Stomach smooth muscle (tissue), 2 donors: ENCODE results near the gene THAP3.
A peak's percentile ranks its signal among the peaks of the same experiment; 100 is the strongest.
"Not testable (repeated sequence)": the region's sequence is repeated elsewhere in the genome, so short reads cannot be mapped to it uniquely, and the experiment has no call there.

Experiments used
- H3K27ac ChIP-seq: one replicate; pipeline ENCODE4 v1.7.0; 2013; ENCODE audit warnings: mild to moderate bottlenecking, low read length, inconsistent platforms
- H3K27me3 ChIP-seq, 2 donors: one replicate each; pipeline ENCODE4 v1.7.0; 2013; ENCODE audit warnings: low read length in 2 of 2; ENCODE audit not compliant: insufficient read depth in 2 of 2, control insufficient read depth in 1 of 2
- H3K36me3 ChIP-seq, 2 donors: one replicate each; pipeline ENCODE4 v1.7.0; 2013; ENCODE audit warnings: low read length in 2 of 2; ENCODE audit not compliant: control insufficient read depth in 2 of 2, insufficient read depth in 2 of 2
- H3K4me1 ChIP-seq: one replicate; pipeline ENCODE4 v1.7.0; 2013; ENCODE audit warnings: low read length; ENCODE audit not compliant: control insufficient read depth, insufficient read depth
- H3K4me3 ChIP-seq, 2 donors: one replicate each; pipeline ENCODE4 v1.7.0; 2013; ENCODE audit warnings: low read length in 2 of 2
- H3K9ac ChIP-seq, 2 donors: one replicate each; pipeline ENCODE4 v1.7.0; 2013; ENCODE audit warnings: low read length in 2 of 2, mild to moderate bottlenecking in 1 of 2
- H3K9me3 ChIP-seq, 2 donors: one replicate each; pipeline ENCODE4 v1.7.0; 2013; ENCODE audit warnings: low read length in 2 of 2; ENCODE audit not compliant: control insufficient read depth in 2 of 2
- donor health status: healthy.
- donor health status: Pancreatic carcinoma.

The THAP3 gene

DNA sequence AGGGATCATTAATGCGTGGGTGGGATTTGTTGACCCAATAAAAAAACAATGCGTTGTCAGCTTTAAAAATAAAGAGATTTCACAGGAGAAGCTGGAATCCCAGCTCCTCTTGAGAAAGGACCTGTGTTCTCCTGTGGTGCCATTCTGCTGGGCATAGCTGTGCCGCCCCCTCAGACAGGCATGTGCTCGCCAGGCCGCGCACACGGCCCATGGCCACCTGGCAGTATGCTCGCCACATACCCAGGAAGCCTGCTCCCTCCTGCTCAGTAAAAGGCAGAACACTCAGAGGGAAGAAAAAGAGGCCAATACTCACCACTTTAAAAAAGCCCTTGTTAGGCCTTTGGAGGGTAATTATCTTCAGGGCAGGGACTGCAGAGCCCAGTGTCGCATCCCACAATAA, 13.1 kb downstream of the THAP3 start:
- H3K27ac ChIP-seq = peak overlapping the region; percentile 24
- H3K4me1 ChIP-seq = peaks cover 10% of the 10 kb centered on the region
- H3K27me3 ChIP-seq = no peaks in the 10 kb centered on the region
- H3K9me3 ChIP-seq = no peaks in the 10 kb centered on the region
- peak overlapping the region in 1 of 2 donors; percentile 17 for H3K9ac ChIP-seq
- peaks cover 41 to 60% of the 10 kb centered on the region in 2 donors for H3K36me3 ChIP-seq
- H3K4me3 ChIP-seq = peak overlapping the region in 1 of 2 donors; percentile 29

GRCh38 chr1:6638226-6638625, 13.6 kb downstream of the THAP3 start:
- peaks cover 10% of the 10 kb centered on the region for H3K4me1 ChIP-seq
- no peak overlapping the region for H3K9ac ChIP-seq
- H3K27me3 ChIP-seq = no peaks in the 10 kb centered on the region
- H3K9me3 ChIP-seq = no peaks in the 10 kb centered on the region
- peak overlapping the region in 1 of 2 donors; percentile 29 for H3K4me3 ChIP-seq
- H3K27ac ChIP-seq = peak overlapping the region; percentile 24
- peaks cover 38 to 58% of the 10 kb centered on the region in 2 donors for H3K36me3 ChIP-seq

GRCh38 chr1:6640867-6641266, 16.2 kb downstream of the THAP3 start:
- not testable (repeated sequence) for H3K9me3 ChIP-seq, H3K27me3 ChIP-seq, H3K4me3 ChIP-seq, H3K27ac ChIP-seq, H3K4me1 ChIP-seq, H3K9ac ChIP-seq
- peaks cover 37 to 59% of the 10 kb centered on the region in 2 donors for H3K36me3 ChIP-seq

GRCh38 chr1:6645018-6645417, 20.4 kb downstream of the THAP3 start:
- Histone ChIP-seq H3K27ac (no peak overlapping the region), H3K36me3 (peaks cover 25 to 33% of the 10 kb centered on the region in 2 donors), H3K9me3 (no peaks in the 10 kb centered on the region), H3K4me3 (no peak overlapping the region), H3K4me1 (no peaks in the 10 kb centered on the region), H3K27me3 (no peaks in the 10 kb centered on the region), H3K9ac (no peak overlapping the region)

- Histone ChIP-seq H3K27ac (no peak overlapping the region), H3K4me3 (no peak overlapping the region), H3K4me1 (no peaks in the 10 kb centered on the region), H3K9me3 (no peaks in the 10 kb centered on the region), H3K36me3 (peaks cover 21 to 35% of the 10 kb centered on the region in 2 donors), H3K9ac (no peak overlapping the region), H3K27me3 (no peaks in the 10 kb centered on the region)
These were observed 22.0 kb downstream of the THAP3 start for GRCh38 chr1:6646499-6647148.

- no peaks in the 10 kb centered on the region for H3K4me1 ChIP-seq
- no peak overlapping the region for H3K27ac ChIP-seq
- H3K4me3 ChIP-seq = no peak overlapping the region
- no peaks in the 10 kb centered on the region for H3K9me3 ChIP-seq
- H3K9ac ChIP-seq = no peak overlapping the region
- peaks cover 22 to 38% of the 10 kb centered on the region in 2 donors for H3K36me3 ChIP-seq
- H3K27me3 ChIP-seq = no peaks in the 10 kb centered on the region
These were observed 23.9 kb downstream of the THAP3 start for GRCh38 chr1:6648556-6648955.

DNA sequence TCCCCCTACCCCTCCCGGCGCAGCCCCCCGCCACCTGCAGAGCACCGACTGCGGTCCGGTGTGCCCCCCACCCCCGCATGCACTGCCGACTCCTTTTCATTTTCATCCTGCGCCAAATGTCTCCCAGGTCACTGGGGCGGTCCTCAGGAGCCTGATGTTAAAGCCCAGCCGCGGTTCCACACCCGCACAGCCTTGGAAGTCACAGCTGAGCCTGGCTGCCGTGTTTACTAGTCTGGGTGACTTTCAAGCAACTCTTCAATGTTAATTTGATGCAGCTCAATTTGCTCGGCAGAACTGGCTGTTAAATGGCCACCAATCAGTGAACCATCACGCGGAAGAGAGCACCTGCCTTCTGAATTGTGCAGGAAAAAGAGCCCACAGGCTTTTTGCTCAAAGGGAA, 27.2 kb downstream of the THAP3 start:
- no peak overlapping the region for H3K4me3 ChIP-seq
- H3K9ac ChIP-seq = no peak overlapping the region
- H3K36me3 ChIP-seq = peaks cover 18 to 26% of the 10 kb centered on the region in 2 donors
- no peaks in the 10 kb centered on the region for H3K9me3 ChIP-seq
- H3K27ac ChIP-seq = no peak overlapping the region
- H3K27me3 ChIP-seq = no peaks in the 10 kb centered on the region
- H3K4me1 ChIP-seq = no peaks in the 10 kb centered on the region

- H3K9me3 ChIP-seq = no peaks in the 10 kb centered on the region
- H3K36me3 ChIP-seq = peaks cover 20 to 30% of the 10 kb centered on the region in 2 donors
- no peak overlapping the region for H3K9ac ChIP-seq
- no peak overlapping the region for H3K27ac ChIP-seq
- H3K27me3 ChIP-seq = no peaks in the 10 kb centered on the region
- H3K4me3 ChIP-seq = no peak overlapping the region
- no peaks in the 10 kb centered on the region for H3K4me1 ChIP-seq
These were observed 28.3 kb downstream of the THAP3 start for GRCh38 chr1:6652986-6653385.

GRCh38 chr1:6653436-6654290, 29.0 kb downstream of the THAP3 start:
- Histone ChIP-seq H3K27ac (no peak overlapping the region), H3K4me3 (no peak overlapping the region), H3K4me1 (no peaks in the 10 kb centered on the region), H3K27me3 (no peaks in the 10 kb centered on the region), H3K9me3 (no peaks in the 10 kb centered on the region), H3K36me3 (peaks cover 20 to 31% of the 10 kb centered on the region in 2 donors), H3K9ac (no peak overlapping the region)

DNA sequence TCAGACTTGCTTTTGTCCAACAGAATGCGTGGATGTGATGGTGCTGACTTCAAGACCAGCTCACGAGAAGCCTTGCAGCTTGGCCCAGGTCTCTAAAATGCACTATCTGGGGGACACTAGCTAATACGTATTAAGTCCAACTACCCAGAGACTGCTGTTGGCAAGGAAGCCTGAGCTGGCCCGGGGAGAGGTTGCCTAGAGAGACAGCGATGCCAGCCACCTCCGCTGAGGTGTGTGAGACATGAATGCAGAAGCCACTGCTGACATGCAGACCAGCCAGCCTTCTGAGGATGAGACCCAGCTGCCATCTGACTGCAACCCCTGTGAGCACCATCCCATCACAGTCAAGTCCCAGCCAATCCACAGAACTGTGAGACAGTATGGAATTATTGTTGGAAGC, 32.5 kb downstream of the THAP3 start:
- Histone ChIP-seq H3K4me3 (no peak overlapping the region), H3K9ac (no peak overlapping the region), H3K27ac (no peak overlapping the region), H3K36me3 (peaks cover 21 to 24% of the 10 kb centered on the region in 2 donors), H3K27me3 (no peaks in the 10 kb centered on the region), H3K4me1 (no peaks in the 10 kb centered on the region), H3K9me3 (no peaks in the 10 kb centered on the region)
